ENCODE results near the gene NACC2. TPM values are rescaled to one million over a fixed set of nuclear protein-coding genes. Genes with fewer than 3 reads are reported as not detected.

NACC2 gene
- total and polyA plus RNA-seq, 8 donors: 3.6 to 29.5 (median 5.5) TPM

- Histone ChIP-seq H3K4me3 (no peak overlapping the region), H3K27ac (no peak overlapping the region), H3K36me3 (no peaks in the 10 kb centered on the region), H3K4me1 (peaks cover 8 to 9% of the 10 kb centered on the region in 2 donors), H3K9me3 (no peaks in the 10 kb centered on the region), H3K27me3 (peaks cover 32 to 74% of the 10 kb centered on the region in 2 donors)
- intact Hi-C loops (cut with DNase I): no loop called here
- ATAC-seq (no peak), DNase-seq (no peak)
- TF ChIP-seq, protein P1, sequence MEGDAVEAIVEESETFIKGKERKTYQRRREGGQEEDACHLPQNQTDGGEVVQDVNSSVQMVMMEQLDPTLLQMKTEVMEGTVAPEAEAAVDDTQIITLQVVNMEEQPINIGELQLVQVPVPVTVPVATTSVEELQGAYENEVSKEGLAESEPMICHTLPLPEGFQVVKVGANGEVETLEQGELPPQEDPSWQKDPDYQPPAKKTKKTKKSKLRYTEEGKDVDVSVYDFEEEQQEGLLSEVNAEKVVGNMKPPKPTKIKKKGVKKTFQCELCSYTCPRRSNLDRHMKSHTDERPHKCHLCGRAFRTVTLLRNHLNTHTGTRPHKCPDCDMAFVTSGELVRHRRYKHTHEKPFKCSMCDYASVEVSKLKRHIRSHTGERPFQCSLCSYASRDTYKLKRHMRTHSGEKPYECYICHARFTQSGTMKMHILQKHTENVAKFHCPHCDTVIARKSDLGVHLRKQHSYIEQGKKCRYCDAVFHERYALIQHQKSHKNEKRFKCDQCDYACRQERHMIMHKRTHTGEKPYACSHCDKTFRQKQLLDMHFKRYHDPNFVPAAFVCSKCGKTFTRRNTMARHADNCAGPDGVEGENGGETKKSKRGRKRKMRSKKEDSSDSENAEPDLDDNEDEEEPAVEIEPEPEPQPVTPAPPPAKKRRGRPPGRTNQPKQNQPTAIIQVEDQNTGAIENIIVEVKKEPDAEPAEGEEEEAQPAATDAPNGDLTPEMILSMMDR (IDR thresholded peaks at IDR 0.05): no peak
These were observed 42.5 kb upstream of the NACC2 start for GRCh38 chr9:136137321-136138265.

GRCh38 chr9:136136127-136136925 is 41.2 kb upstream of the NACC2 start:
- DNase-seq: no peak
- TF ChIP-seq, protein P1 (IDR thresholded peaks at IDR 0.05): no peak

DNA sequence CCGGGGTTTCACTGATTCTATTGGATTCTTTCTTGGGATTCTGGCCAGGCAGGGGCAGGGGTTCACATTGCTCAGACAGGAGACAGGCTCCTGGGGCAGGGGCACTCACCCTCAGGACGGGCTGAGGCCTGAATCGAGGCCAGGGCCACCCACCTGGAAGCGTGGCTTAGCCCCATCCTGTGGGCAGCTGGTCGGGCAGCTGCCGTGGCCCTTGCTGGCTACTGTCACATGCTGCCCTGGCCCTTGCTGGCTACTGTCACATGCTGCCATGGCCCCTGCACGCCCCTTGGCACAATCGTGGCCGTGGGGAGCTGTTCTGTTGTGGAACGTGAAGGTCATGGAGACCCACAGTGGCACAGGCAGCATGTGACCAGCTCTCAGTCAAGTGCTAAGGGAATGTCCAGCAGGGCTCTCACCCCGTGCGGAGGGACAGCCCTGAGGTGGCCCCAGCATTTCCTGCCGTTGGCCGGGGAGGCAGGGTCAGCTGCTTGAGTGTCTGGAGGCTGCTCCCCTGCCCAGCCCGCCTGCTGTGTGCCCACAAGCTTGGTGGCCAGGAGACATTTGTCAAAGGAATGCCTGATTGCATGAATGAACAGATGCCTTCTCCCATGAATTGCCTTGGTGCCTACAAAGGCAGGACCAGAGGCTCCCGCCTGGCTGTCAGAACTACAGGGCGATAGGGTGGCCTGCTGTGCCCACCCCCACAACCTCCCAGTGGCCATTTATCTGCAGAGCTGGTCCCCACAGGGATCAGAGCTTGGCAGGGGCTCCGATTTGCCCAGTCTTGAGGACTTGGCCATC is 40.4 kb upstream of the NACC2 start:
- H3K4me3 ChIP-seq: no peak overlapping the region
- intact Hi-C loops (cut with DNase I): no loop called here
- no peak for DNase-seq

More at GRCh38 chr9:136136127-136136925, 41.2 kb upstream of the NACC2 start:
- no peaks in the 10 kb centered on the region for H3K36me3 ChIP-seq
- ATAC-seq: no peak
- H3K27ac ChIP-seq: no peak overlapping the region
- no peak overlapping the region for H3K4me3 ChIP-seq
- H3K27me3 ChIP-seq: peaks cover 40 to 80% of the 10 kb centered on the region in 2 donors
- H3K9me3 ChIP-seq: no peaks in the 10 kb centered on the region
- peaks cover 8 to 13% of the 10 kb centered on the region in 2 donors for H3K4me1 ChIP-seq
- intact Hi-C loops (cut with DNase I): no loop called here

GRCh38 chr9:136133959-136134484 is 38.9 kb upstream of the NACC2 start:
- H3K36me3 ChIP-seq: no peaks in the 10 kb centered on the region
- ATAC-seq (no peak), DNase-seq (no peak)
- TF ChIP-seq, protein P1 (IDR thresholded peaks at IDR 0.05): no peak
- intact Hi-C loops (cut with DNase I): no loop called here
- no peaks in the 10 kb centered on the region for H3K9me3 ChIP-seq
- H3K27me3 ChIP-seq: peaks cover 40 to 96% of the 10 kb centered on the region in 2 donors
- no peak overlapping the region for H3K4me3 ChIP-seq
- H3K27ac ChIP-seq: no peak overlapping the region
- peaks cover 8 to 13% of the 10 kb centered on the region in 2 donors for H3K4me1 ChIP-seq

More for the DNA sequence above, 40.4 kb upstream of the NACC2 start:
- Histone ChIP-seq H3K27me3 (peaks cover 40 to 88% of the 10 kb centered on the region in 2 donors), H3K27ac (no peak overlapping the region), H3K9me3 (no peaks in the 10 kb centered on the region), H3K36me3 (no peaks in the 10 kb centered on the region), H3K4me1 (peaks cover 8 to 13% of the 10 kb centered on the region in 2 donors)
- no peak for ATAC-seq
- TF ChIP-seq, protein P1 (IDR thresholded peaks at IDR 0.05): no peak

Data from left lung (tissue), 10 donors.